ENCODE data around the gene RUBCN. TPM values are rescaled to one million over a fixed set of nuclear protein-coding genes. Genes with fewer than 3 reads are reported as not detected.

Gene RUBCN
- total and polyA plus RNA-seq, 10 of the 15 experiments (the other 5 are each of a cell fraction or from before 2014, with no cell fraction given), result 15.5 to 79.9 (median 40.4) TPM

DNA sequence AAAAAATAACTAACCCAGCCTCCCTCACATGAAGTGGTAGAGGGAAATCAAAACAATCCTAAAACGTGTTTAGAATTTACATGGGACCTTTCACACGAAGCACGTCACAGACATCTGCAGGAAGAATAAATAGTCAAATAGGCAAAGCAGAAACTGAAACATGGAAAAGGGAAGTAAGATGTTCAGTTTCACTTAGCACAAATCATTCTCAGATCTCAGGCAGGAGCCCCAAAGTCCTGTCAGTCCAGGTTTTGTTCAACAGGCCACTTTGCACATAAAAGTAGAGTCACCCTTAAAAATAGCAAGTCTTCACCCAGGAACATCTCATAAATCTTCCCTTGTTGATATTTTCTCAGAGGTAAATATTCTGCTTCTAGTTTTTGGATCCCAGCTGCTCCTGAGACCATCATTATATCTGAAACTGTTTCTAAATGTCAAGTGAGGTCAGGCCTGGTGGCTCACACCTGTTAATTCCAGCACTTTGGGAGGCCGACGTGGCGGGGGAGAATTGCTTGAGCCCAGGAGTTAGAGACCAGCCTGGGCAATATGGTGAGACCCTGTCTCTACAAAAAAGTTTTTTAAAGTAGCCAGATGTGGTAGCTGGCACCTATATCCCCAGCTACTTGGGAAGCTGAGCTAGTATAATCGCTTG, 1.9 kb downstream of the RUBCN start (continued):
- TF ChIP-seq, protein P1, sequence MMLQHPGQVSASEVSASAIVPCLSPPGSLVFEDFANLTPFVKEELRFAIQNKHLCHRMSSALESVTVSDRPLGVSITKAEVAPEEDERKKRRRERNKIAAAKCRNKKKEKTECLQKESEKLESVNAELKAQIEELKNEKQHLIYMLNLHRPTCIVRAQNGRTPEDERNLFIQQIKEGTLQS (IDR thresholded peaks at IDR 0.05; ENCODE audit: borderline replicate concordance, extremely low read depth, low read depth, low read length), result no peak
- TF ChIP-seq BACH1 (IDR thresholded peaks at IDR 0.05; ENCODE audit: borderline replicate concordance) (no peak), ASH2L (IDR thresholded peaks at IDR 0.05; ENCODE audit: borderline replicate concordance, low read depth) (no peak), RAD51 (IDR thresholded peaks at IDR 0.05) (no peak), RB1 (IDR thresholded peaks at IDR 0.05; ENCODE audit: borderline replicate concordance) (no peak), SUZ12 (IDR thresholded peaks at IDR 0.05; ENCODE audit: unreplicated experiment) (no peak), MTA2 (IDR thresholded peaks at IDR 0.05; ENCODE audit: low read depth) (peak; percentile 76), MEF2A (IDR thresholded peaks at IDR 0.05; ENCODE audit: insufficient read depth, low read depth, low read length) (peak; percentile 66), SPI1 (IDR thresholded peaks at IDR 0.05; ENCODE audit: borderline replicate concordance, insufficient read depth, low read depth, low read length) (no peak), IRF4 (IDR thresholded peaks at IDR 0.05; ENCODE audit: low read depth, low read length) (peak; percentile 79), ZNF217 (IDR thresholded peaks at IDR 0.05) (0 out of 2 replicates have a peak, but pooled peaks have one; percentile 28), MYC (IDR thresholded peaks at IDR 0.05; ENCODE audit: insufficient read depth, insufficient read length, insufficient replicate concordance, low read length, severe bottlenecking) (no peak), ZBED1 (IDR thresholded peaks at IDR 0.05; ENCODE audit: borderline replicate concordance) (no peak), SRF (IDR thresholded peaks at IDR 0.05; ENCODE audit: low read depth in 2 of 2, low read length in 2 of 2) (no peak), ATF7 (IDR thresholded peaks at IDR 0.05; ENCODE audit: low read depth) (peak; percentile 83), HCFC1 (IDR thresholded peaks at IDR 0.05; ENCODE audit: low read length) (no peak), TCF7 (IDR thresholded peaks at IDR 0.05; ENCODE audit: borderline replicate concordance) (no peak), TBL1XR1 (IDR thresholded peaks at IDR 0.05; ENCODE audit: low read depth, low read length) (peak; percentile 56; the same call in 1 of the 2 replicates), POU2F2 (IDR thresholded peaks at IDR 0.05; ENCODE audit: borderline replicate concordance, low read depth, low read length) (peak; percentile 84; the same call in 2 of the 3 replicates), YY1 (IDR thresholded peaks at IDR 0.05; ENCODE audit: low read depth, low read length) (no peak), NR2F1 (conservative IDR thresholded peaks at IDR 0.05) (peak; percentile 83; the same call in 1 of the 2 replicates), SMAD5 (IDR thresholded peaks at IDR 0.05; ENCODE audit: low read depth) (no peak), POLR2AphosphoS2 (IDR thresholded peaks at IDR 0.05; ENCODE audit: low read depth, low read length) (0 out of 2 replicates have a peak, but pooled peaks have one; percentile 48), MYB (IDR thresholded peaks at IDR 0.05; ENCODE audit: borderline replicate concordance, low read depth, low read length) (no peak), RAD21 (IDR thresholded peaks at IDR 0.05; ENCODE audit: insufficient read depth, low read depth, low read length) (no peak), HDAC2 (IDR thresholded peaks at IDR 0.05) (no peak), ZNF622 (IDR thresholded peaks at IDR 0.05) (no peak), RELA (IDR thresholded peaks at IDR 0.05; ENCODE audit: borderline replicate concordance, partially characterized antibody) (no peak)
- TF ChIP-seq, protein P2, sequence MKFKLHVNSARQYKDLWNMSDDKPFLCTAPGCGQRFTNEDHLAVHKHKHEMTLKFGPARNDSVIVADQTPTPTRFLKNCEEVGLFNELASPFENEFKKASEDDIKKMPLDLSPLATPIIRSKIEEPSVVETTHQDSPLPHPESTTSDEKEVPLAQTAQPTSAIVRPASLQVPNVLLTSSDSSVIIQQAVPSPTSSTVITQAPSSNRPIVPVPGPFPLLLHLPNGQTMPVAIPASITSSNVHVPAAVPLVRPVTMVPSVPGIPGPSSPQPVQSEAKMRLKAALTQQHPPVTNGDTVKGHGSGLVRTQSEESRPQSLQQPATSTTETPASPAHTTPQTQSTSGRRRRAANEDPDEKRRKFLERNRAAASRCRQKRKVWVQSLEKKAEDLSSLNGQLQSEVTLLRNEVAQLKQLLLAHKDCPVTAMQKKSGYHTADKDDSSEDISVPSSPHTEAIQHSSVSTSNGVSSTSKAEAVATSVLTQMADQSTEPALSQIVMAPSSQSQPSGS (IDR thresholded peaks at IDR 0.05; ENCODE audit: low read length), result peak; percentile 80
- TF ChIP-seq, protein P3, sequence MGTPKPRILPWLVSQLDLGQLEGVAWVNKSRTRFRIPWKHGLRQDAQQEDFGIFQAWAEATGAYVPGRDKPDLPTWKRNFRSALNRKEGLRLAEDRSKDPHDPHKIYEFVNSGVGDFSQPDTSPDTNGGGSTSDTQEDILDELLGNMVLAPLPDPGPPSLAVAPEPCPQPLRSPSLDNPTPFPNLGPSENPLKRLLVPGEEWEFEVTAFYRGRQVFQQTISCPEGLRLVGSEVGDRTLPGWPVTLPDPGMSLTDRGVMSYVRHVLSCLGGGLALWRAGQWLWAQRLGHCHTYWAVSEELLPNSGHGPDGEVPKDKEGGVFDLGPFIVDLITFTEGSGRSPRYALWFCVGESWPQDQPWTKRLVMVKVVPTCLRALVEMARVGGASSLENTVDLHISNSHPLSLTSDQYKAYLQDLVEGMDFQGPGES (IDR thresholded peaks at IDR 0.05), result no peak

Measured in GM12878 (cell line).